NCI-H226 (cell line): ENCODE measurements around the gene CDCA4.

ENCODE experiments used
- DNase-seq: peaks from one replicate; pipeline ENCODE4 v3.0.0-alpha.2; 2015

Gene CDCA4

GRCh38 chr14:105011312-105011990 lies 9.4 kb downstream of the CDCA4 start:
- no peak for DNase-seq

DNA sequence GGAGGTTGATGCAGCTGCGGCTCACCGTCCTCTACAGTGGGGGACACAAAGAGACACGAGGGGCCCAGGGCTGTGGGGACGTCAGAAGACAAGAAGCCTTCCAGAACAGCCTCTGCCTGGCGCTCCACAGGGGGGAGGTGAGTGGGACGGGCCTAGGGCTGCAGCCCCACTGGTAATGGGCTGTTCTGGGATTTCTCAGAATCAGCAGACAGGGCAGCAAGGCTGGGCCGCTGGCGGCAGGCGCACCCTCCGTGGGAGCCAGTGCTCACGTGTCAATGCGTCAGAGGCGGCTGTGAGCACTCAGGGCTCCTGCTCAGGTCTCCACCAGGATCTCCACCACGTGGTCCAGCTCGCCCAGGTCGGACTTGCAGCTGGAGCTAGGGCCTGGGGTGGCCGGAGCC lies 10.0 kb downstream of the CDCA4 start:
- no peak for DNase-seq

DNA sequence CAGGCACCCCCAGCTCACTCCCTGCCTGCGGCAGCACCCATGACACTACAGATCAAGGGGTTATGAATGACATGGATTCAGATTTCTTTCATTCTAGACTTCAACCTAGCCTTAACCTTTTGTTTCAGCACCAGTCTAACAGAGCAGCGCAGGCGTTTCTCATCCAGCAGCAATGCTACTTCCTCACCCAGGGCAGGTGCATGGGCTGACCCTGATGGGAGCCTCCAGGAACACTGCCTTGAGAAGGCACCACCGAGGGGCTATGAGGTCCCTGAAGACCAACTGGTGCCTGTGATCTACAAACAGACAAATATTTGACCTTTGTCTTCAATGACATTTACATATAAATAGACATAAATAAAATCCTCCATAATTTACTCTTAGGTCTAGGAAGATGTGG lies 10.8 kb downstream of the CDCA4 start:
- DNase-seq: no peak

- DNase-seq: no peak
Observed at GRCh38 chr14:105007593-105008264, 13.2 kb downstream of the CDCA4 start.

GRCh38 chr14:105006831-105007592 lies 13.9 kb downstream of the CDCA4 start:
- DNase-seq: no peak

DNA sequence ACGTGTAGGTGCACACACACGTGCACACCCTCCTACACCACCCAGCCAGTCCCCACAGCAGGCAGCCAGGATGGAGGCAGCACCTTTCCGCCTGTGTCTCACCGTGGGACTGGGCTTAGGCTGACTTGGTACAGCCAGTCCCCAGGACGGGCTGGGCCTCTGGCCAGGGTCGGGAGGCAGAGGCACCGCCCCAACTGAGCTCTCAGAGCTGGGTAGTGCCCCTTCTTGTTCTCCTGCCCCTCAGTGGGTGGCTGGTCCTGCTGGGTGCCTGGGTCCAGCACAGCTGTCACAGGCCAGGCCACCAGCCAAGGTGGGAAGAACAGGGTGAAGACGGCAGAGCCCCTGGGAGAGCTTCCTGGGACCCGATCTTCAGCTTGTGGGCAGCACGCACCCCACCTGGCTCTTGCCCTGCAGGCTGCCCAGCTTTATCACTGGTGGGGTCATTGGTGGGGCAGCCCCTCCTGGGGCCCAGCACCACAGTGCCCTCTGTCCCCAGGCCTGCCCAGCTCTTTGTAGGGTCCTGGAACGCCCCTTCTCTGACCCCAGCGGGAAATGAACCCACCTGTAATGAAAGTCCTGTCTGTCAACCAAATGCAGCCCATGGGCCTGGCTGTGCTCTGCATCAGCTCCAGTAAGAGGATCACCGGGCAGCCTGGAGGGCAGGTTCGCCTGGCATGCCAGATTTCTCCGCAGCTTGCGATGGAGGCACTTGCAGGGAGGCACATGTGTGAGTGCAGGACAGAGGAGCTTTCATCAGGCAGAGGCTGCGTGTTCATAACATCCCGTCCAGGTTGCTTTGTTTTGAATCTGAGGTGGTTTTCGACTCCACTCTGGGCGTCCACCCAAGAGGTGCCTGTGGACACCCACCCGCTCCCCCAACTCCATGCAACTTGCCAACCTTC lies 14.7 kb downstream of the CDCA4 start:
- no peak for DNase-seq

DNA sequence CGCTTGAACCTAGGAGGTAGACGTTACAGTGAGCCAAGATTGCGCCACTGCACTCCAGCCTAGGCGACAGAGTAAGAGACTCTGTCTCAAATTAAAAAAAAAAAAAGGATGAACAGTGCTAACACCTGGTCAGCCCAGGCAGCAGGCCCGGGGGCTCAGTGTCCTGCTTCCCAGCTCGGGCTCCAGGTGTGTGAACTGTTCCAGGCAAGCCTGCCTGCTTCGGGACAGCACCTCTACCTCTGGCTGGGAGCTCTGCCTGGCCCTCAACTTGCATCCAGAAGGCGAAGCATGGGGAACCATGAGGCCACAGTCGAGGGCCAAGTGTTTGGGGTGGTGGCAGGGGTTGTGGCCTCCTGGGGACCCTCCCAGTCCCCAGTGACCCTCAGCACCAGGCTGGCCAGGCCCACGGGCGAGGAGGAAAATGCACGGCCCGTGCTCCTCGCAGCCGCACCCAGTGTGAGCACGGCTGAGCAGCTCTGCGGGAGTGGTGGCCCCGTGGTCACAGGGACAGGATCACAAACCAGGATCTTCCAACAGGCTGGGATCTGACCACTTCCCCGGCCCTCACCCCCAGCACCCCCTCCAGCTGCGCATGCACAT lies 15.5 kb downstream of the CDCA4 start:
- DNase-seq: no peak

- DNase-seq: no peak
Observed at GRCh38 chr14:104999361-104999760, 21.5 kb downstream of the CDCA4 start.

GRCh38 chr14:104998801-104999200 lies 22.1 kb downstream of the CDCA4 start:
- DNase-seq: no peak

DNA sequence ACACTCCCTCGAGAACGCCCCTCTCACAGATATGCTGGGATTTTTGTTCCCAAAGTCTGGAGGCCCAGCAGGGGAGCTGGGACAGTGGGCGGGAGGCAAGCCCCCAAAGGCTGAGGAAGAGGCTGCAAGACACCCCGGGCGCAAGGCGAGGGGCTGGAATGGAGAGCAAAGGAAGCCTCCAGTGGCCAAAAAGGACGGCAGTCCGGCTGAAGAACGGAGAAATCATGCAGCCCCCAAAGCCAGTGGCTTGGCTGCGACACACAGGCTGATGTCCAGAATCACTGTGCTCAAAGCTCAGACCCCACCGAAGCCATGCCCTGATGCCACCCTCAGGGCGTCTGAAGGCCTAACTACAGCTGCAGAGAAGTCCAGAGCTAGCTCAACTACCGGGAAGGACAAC lies 24.4 kb downstream of the CDCA4 start:
- no peak for DNase-seq

DNA sequence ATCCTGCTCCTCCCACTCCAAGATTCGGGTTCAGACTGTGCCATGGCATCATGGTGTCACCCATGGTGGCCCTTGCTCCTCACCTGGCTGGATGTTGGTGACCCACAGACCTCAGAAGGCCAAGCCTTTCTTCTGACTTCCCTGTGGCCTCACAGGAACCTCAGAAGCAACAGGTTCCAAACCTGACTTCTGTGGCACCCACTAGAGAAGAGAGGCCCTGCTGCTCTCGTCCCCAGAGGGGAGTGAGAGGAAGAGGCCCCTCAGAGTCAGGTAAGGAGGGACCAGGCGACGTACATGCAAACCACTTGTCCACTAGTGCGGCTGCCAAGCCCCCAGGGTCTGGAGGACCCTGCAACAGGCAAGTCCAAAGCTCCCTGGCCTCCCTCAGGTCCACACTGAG lies 24.9 kb downstream of the CDCA4 start:
- no peak for DNase-seq

GRCh38 chr14:104994978-104995377 lies 25.9 kb downstream of the CDCA4 start:
- no peak for DNase-seq

DNA sequence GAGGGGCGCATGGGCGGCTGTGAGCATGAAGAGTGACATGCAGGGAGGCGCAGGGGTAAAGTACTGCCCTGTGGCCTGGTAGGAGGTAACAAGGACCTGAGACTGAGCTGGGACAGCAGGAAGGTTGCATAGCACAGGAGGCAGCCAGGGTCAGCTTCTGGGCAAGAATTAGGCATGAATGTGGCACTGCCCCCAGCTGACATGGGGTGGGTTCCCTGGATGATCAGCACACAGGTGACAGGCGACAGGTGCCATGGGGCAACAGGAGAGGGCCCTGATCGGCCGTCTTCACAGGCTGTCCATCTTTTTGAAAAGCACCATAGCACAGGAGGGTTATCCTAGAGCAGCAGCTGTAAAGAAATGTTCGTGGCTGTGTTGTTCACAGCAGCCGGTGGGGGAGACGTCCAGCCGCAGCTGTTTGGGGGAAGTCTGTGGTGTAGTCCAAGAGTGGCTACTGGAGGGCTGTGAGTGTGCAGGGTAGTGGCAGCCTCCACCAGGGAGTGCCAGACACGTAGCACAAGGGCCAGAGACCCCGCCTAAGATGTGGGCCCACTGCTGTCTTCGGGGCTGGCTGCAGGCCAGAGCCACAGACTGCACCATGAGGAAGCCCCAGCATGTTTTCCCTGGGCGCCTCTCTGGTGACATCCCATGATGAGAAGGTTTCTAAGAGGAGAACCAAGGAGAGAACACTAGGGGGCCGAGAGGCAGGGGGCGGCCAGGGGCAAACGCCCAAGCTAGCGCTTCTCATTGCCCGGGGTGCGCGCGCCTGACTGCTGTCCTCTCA lies 26.9 kb downstream of the CDCA4 start:
- no peak for DNase-seq

GRCh38 chr14:104993306-104993705 lies 27.6 kb downstream of the CDCA4 start:
- no peak for DNase-seq

DNA sequence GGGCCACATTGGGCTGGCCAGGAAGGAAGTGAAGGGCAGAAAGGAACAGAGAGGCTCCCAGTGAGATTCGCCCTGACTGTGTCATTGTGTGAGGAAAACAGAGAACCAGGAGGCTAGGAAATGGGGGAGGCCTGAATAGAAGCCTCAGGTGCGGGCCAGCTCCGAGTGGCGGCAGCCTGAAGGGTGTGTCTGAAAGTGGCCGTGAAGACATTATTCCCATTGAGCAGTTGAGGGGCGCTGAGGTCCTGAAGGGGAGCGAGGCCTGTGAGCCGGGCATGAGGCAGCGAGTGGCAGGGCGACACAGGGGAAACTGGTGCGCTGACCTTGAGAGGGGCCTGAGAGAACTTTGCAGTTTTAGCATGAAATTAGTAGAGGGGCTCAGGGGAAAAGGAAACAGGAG lies 28.4 kb downstream of the CDCA4 start:
- no peak for DNase-seq

DNA sequence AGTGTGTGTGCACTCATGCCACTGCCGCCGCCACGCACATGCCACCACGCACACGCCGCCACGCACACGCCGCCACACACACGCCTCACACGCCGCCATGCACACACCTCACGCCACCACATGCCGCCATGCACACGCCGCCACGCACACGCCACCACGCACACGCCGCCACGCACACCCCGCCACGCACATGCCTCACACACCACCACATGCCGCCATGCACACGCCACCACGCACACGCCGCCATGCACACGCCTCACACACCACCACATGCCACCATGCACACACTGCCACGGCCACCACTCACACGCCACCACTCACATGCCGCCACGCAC lies 29.0 kb downstream of the CDCA4 start:
- DNase-seq: no peak

GRCh38 chr14:104989951-104990303 lies 31.0 kb downstream of the CDCA4 start:
- DNase-seq: no peak

DNA sequence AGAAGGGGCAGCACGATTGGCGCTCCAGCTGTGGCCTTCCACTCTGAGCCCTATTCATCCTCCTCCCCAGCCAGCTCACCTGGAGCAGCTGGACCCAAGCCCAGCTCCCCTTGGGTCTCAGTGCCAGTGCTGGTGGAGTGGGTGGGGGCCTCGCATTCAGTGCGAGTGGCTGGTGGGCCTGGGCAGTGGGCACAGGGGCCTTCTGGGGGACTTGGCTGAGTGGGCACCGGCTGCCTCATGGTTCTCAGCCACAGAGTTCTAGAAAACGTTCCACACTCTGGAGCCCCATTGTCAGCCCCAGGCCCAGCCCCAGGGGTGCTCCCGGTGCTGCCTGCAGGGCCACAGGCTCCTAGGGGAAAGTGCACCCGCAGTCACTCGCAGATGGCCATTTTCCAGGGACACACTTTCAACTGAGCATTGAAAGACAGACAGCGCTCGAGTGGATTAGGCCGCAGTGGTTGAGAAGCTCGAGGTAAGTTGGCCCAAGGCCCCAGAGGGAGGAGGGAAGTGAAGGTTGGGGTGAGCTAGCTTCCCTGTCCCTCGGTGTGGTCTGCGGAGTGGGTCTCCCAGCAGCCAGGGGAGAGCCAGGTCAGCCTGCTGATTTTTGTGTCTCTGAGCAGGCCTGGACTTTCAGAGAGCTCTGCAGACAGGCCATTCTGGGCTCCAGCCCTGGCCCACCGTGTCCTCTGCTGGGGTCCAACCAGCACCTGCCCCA lies 31.5 kb downstream of the CDCA4 start:
- no peak for DNase-seq

DNA sequence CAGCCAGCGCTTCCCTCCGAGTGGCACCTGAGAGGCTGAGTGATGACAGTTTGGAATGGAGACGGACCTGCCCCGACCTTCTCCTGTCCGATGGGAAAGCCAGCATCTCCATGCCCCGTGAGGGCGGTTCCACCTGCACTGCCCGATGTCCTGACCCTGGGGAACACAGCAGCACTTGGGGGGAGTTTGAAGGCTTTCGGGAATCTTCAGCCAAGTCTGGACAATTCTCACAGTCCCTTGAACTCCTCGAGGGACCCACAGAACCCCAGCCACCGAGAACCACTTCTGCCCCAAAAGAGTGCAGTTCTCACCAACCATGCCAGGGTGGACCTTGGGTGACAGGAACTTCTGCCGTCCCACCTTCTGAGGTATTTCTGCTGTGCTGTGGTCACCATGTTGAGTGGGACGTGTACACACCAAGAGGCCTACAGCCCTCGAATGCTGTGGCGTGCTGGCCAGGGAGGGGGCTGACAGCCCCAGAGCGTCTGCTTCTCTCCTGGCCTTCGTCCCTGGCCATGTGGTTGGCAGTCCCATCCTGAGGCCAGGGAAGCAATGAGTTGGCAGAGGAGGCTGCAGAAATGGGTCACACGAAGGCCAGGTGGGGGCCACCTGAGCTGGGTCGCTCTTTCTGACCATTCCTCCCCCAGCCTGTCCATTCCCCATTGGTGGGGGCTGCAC lies 34.3 kb downstream of the CDCA4 start:
- no peak for DNase-seq

DNA sequence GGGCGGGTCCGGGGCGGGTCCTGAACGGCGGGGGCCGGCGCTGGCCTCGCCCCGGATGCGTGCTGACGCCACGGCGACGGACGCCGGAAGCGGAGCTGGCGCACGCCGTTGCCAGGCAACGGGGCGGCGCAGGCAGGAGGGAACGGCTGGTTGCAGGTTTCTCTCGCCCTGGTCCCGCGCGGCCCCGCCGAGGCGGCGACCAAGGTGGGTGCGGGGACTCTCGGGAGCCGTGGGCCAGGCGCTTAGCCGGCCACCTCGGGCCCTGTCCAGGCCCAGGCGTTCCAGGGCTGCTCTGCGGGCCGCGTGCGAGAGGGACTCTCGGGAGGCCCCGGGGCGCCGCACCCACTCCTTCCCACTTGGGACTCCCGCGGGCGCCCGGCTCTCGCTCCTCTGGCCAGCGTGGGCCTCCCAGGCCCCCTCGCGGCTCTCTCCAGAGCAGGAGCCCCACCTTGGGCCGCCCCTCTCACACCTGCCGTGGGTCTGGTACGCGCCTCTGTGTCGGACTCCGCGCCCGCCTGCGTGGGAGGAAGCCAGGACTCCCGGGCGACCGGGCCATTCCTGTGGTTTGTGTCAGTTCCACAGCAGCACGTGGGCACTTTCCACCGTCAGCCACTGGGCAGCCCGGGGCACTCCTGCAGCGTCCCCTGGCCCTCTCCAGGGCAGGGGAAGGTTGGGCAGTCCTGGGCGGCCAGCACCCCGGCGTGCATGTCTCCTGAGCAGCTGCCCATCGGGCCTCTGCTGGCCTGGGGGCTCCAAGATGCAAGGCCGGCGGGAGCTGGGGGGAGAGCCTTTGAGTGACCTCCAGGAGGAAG lies 35.0 kb downstream of the CDCA4 start, which contains the start of gene CLBA1:
Gene CLBA1 (plus strand): TSS at position 114 of the 812 bp plus-strand sequence. CDS start 644 bp downstream, at position 758.
- DNase-seq: peak; percentile 89
